Bronchus fibroblast of lung (primary cell): ENCODE data around the gene CYP46A1. TPM values are rescaled to one million over a fixed set of nuclear protein-coding genes. Genes with fewer than 3 reads are reported as not detected.

Experiments used
- total RNA-seq: library from RNA; depleted of rRNA; stranded (reverse); fragments of >200 nt; gene quantifications from 2 replicates; pipeline ENCODE4 v1.2.3, GENCODE V29; 2015

CYP46A1 gene
- not detected in 2 replicates for total RNA-seq

DNA sequence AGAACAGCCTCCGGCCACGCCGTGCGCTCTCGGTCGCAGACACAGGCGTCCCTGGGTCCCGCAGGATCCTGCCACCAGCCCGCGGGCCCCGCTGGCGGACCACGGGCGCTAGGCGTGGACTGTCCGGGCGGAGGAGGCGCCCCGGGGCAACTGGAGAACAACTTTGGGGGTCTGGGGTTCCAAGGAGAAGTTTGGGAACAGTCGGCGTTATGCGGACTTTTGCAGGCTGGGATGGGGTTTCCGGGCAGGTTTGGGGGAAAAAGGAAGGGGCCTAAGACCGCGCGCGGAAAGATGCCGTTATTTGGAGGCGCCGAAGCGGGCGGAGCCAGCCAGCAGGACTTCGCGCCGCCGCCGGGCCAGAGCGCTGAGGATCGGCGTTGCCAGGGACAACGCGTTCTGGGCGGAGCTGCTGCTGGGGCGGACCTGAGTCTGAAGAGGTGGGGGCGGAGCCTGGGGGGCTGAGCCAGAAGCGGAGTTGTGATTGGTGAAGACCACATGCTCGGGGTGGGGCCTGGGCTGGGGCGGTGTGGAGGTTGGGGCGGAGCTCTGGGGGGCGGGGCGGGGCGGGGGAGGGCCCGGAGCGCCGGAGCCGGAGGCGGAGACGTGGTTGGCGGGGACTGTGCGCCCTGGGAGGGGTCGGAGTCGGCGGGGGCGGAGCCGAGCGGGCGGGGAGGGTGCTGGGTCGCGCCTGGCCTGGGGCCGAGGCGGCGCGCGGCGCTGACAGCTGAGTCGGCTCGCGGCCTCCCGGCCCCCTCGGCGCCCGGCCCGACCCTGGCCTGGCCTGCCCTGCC lies at the start of gene CYP46A1:
CYP46A1 (plus strand) TSS at position 680 of the 791 bp plus-strand sequence. CDS start 120 bp downstream, outside the sequence.

DNA sequence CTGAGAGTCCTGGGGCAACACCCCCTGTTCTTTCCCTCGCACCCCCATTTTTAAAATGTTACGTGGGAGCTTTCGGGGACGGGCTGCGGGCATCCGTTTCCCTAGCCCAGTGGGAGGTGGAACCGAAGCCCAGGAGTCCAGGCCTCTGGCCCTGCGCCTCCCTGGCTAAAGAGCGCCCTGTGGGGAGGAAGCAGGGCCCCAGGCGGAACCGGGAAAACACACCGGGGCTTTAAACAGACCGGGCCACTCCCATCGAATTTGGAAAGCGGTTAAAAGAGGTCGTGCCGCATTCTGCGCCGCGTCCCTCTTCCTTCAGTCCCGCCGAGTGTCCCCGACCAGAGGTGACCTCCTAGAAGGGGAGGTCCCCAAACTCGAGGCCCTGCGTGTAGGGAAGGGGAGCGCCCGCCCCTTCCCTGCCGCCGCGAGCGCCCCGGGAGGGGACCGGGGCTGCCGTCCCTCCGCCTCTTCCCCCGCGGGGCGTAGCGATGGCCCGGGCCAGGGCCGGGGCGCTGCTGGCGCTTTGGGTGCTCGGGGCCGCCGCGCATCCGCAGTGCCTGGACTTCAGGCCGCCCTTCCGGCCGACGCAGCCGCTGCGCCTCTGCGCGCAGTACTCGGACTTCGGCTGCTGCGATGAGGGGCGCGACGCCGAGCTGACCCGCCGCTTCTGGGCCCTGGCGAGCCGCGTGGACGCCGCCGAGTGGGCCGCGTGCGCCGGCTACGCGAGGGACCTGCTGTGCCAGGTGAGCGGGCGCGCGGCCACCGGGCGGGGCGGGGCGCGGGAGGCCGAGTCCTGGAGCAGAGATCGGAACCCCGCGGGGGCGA lies 39.2 kb upstream of the CYP46A1 start, which contains the start of gene HHIPL1:
HHIPL1 (plus strand) TSS at position 407 of the 822 bp plus-strand sequence; CDS start at position 486, 79 bp downstream.

Other genes with a start within 250 kb of the CYP46A1 start
- 19.2 and 24.4 TPM in 2 replicates for gene SETD3, start 203.4 kb upstream of the CYP46A1 start, total RNA-seq
- gene CCNK, start 202.9 kb upstream of the CYP46A1 start, total RNA-seq: 11.3 and 11.6 TPM in 2 replicates
- gene CCDC85C, start 80.1 kb upstream of the CYP46A1 start, total RNA-seq: 9.7 and 11.3 TPM in 2 replicates
- gene HHIPL1, start 39.2 kb upstream of the CYP46A1 start, total RNA-seq: 1.8 and 2.7 TPM in 2 replicates
- 11.1 and 11.3 TPM in 2 replicates for gene EML1, start 109.1 kb downstream of the CYP46A1 start, total RNA-seq